ENCODE results near the gene MOK. TPM values are rescaled to one million over a fixed set of nuclear protein-coding genes. Genes with fewer than 3 reads are reported as not detected.

Gene MOK
- total and polyA plus RNA-seq, 9 donors = 20.0 to 51.1 (median 23.8) TPM

- WGBS, 3 donors = 25 to 30% (median 28%) methylated on average over 3 of the region's 3 CpGs
- intact Hi-C loops (cut with DNase I) = no loop called here
- no peak for DNase-seq
- H3K27me3 ChIP-seq = no peaks in the 10 kb centered on the region
- no peak for TF ChIP-seq POLR2A (IDR thresholded peaks at IDR 0.05)
- TF ChIP-seq EP300 (IDR thresholded peaks at IDR 0.05) = no peak
- no peak for TF ChIP-seq CTCF (IDR thresholded peaks at IDR 0.05)
- H3K4me3 ChIP-seq = no peak overlapping the region
- no peak overlapping the region for H3K27ac ChIP-seq
- H3K4me1 ChIP-seq (ENCODE audit: insufficient read depth) = peaks cover 15% of the 10 kb centered on the region
- H3K9me3 ChIP-seq = no peaks in the 10 kb centered on the region
- no peaks in the 10 kb centered on the region for H3K36me3 ChIP-seq
Measured at GRCh38 chr14:102187044-102187443, 117.9 kb downstream of the MOK start.

GRCh38 chr14:102185360-102185759 is 119.6 kb downstream of the MOK start:
- WGBS, 3 donors = 92 to 96% (median 93%) methylated on average over 8 of the region's 8 CpGs
- H3K4me3 ChIP-seq = no peak overlapping the region
- no peak overlapping the region for H3K27ac ChIP-seq
- intact Hi-C loops (cut with DNase I) = no loop called here
- no peaks in the 10 kb centered on the region for H3K36me3 ChIP-seq
- no peak for DNase-seq
- peaks cover 12% of the 10 kb centered on the region for H3K4me1 ChIP-seq (ENCODE audit: insufficient read depth)
- no peaks in the 10 kb centered on the region for H3K9me3 ChIP-seq
- no peaks in the 10 kb centered on the region for H3K27me3 ChIP-seq
- no peak for TF ChIP-seq POLR2A (IDR thresholded peaks at IDR 0.05)
- TF ChIP-seq EP300 (IDR thresholded peaks at IDR 0.05) = no peak

DNA sequence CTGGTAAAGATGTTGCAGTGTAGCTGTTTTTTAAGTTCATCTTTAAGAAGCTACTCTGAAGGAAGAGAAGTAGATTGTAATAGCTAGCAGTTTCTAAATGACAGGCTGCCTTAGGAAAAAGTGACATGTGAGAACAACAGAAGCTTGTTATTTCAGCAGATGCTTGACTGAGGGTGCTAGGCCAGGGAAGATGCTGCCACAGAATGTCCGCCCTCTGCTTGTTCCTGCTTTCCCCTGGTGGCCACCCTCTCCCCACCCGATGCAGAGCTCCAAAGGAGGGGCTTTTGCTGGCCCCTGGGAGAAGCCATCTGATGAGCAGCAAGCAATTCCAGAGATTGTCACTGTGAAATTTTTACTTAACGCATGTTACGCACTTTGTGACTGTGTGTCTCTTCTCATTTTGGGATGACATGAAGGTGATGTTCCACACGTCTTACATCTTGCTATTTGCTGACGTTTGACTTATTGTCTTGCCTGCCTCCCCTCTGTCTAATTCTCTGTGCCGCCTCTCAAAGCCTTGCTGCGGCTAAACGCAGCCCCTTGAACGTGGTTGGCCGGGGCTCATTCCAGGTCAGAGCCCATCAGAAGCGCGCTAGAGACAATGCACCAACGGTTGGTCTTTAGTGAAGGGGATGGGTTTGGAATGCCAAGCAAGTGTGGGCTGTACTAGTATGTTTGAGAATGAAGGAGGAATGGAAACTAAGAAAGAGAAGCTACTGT is 120.5 kb downstream of the MOK start:
- TF ChIP-seq CTCF (IDR thresholded peaks at IDR 0.05) (no peak), EP300 (IDR thresholded peaks at IDR 0.05) (no peak), POLR2A (IDR thresholded peaks at IDR 0.05) (no peak)
- 87 to 89% (median 88%) methylated on average over 14 of the region's 14 CpGs for WGBS, 3 donors
- Histone ChIP-seq H3K36me3 (no peaks in the 10 kb centered on the region), H3K9me3 (no peaks in the 10 kb centered on the region), H3K4me1 (ENCODE audit: insufficient read depth) (peaks cover 12% of the 10 kb centered on the region), H3K4me3 (no peak overlapping the region), H3K27me3 (no peaks in the 10 kb centered on the region), H3K27ac (no peak overlapping the region)
- intact Hi-C loops (cut with DNase I) = no loop called here
- DNase-seq = no peak

- Histone ChIP-seq H3K27me3 (no peaks in the 10 kb centered on the region), H3K9me3 (no peaks in the 10 kb centered on the region), H3K4me1 (ENCODE audit: insufficient read depth) (peaks cover 12% of the 10 kb centered on the region), H3K4me3 (no peak overlapping the region), H3K27ac (no peak overlapping the region), H3K36me3 (no peaks in the 10 kb centered on the region)
- intact Hi-C loops (cut with DNase I) = no loop called here
- no peak for TF ChIP-seq EP300 (IDR thresholded peaks at IDR 0.05)
- no peak for TF ChIP-seq POLR2A (IDR thresholded peaks at IDR 0.05)
- no peak for TF ChIP-seq CTCF (IDR thresholded peaks at IDR 0.05)
- no peak for DNase-seq
- WGBS, 3 donors = 97 to 100% (median 98%) methylated on average over 3 of the region's 3 CpGs
Measured at GRCh38 chr14:102183886-102184285, 121.1 kb downstream of the MOK start.

DNA sequence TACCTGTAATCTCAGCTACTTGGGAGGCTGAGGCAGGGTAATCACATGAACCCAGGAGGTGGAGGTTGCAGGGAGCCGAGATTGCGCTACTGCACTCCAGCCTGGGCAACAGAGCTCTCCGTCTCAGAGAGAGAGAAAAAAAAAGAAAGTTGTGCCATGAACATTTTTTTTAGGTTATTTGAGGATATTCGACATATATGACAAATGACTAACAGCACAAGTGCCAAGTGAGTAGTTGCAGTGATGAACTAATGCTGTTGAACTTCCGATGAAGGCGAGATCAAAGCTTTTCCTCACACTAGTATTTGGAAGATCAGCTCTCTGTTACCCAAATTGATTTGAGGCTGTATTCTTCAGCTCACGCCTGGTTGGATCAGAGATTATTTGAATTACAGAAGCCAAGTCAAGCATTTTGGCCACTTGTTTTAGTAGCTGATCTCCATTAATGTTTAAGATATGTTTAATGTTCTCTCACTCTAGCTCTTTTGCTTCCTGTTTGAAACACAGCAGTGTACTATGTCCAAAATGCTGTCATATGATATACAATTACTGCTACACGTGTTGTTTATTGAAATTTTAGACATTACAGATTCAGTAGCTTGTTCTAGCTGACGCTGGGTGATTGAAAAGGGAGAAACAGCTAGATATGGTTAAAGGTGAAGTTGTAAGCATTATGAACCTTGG is 121.9 kb downstream of the MOK start:
- H3K9me3 ChIP-seq = no peaks in the 10 kb centered on the region
- H3K27me3 ChIP-seq = no peaks in the 10 kb centered on the region
- no peak for TF ChIP-seq CTCF (IDR thresholded peaks at IDR 0.05)
- TF ChIP-seq EP300 (IDR thresholded peaks at IDR 0.05) = no peak
- no peak for TF ChIP-seq POLR2A (IDR thresholded peaks at IDR 0.05)
- 72 to 76% (median 73%) methylated on average over 9 of the region's 9 CpGs for WGBS, 3 donors
- no peaks in the 10 kb centered on the region for H3K36me3 ChIP-seq
- H3K27ac ChIP-seq = no peak overlapping the region
- peaks cover 12% of the 10 kb centered on the region for H3K4me1 ChIP-seq (ENCODE audit: insufficient read depth)
- no peak for DNase-seq
- H3K4me3 ChIP-seq = no peak overlapping the region
- intact Hi-C loops (cut with DNase I) = no loop called here

All from ovary (tissue), 9 donors.